AG09319 (cell line): ENCODE data around the gene HPCAL4.

Experiments
- DNase-seq: peaks from one replicate; pipeline ENCODE4 v3.0.0-alpha.2; 2010; ENCODE audit warnings: low read depth; ENCODE audit errors: extremely low read depth
- TF ChIP-seq, protein P1 (sequence below): IDR thresholded peaks from 2 replicates; pipeline ENCODE4 v1.5.1; 2011; ENCODE audit warnings: low read depth, mild to moderate bottlenecking, inconsistent platforms, low read length, moderate library complexity

Gene HPCAL4

DNA sequence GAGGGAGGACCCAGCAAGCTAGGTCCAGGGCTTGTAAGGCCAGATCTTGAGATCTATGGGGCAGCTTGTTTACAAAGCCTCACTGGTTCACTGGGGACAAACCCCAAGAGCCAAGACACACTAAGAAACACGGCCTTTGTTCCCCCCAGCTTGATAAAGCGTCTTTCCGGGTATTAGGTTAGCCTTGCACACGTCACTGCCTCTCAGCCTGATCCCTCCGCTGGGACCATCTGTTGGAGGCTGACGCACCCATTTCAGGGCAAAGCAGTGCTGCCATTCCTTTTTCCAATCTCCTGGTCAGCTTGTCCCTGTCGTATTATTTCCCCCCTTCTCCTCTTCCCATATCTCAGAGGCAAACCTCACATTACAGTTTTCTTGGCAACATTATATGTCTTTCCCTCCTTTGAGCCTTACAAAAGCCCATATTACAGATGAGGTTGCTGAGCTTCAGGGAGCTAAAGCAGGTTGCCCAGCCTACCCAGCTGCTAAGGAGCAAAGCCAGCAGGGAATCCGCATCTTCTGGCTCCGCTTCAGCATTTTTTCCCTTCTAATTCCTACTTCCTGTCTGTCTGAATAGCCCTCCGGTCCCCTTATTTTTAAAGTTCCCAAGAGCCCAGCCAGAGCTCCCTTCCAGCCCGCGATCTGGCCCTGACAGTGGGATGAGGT is 55.9 kb downstream of the HPCAL4 start:
- no peak for DNase-seq
- TF ChIP-seq, protein P1, sequence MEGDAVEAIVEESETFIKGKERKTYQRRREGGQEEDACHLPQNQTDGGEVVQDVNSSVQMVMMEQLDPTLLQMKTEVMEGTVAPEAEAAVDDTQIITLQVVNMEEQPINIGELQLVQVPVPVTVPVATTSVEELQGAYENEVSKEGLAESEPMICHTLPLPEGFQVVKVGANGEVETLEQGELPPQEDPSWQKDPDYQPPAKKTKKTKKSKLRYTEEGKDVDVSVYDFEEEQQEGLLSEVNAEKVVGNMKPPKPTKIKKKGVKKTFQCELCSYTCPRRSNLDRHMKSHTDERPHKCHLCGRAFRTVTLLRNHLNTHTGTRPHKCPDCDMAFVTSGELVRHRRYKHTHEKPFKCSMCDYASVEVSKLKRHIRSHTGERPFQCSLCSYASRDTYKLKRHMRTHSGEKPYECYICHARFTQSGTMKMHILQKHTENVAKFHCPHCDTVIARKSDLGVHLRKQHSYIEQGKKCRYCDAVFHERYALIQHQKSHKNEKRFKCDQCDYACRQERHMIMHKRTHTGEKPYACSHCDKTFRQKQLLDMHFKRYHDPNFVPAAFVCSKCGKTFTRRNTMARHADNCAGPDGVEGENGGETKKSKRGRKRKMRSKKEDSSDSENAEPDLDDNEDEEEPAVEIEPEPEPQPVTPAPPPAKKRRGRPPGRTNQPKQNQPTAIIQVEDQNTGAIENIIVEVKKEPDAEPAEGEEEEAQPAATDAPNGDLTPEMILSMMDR: no peak

DNA sequence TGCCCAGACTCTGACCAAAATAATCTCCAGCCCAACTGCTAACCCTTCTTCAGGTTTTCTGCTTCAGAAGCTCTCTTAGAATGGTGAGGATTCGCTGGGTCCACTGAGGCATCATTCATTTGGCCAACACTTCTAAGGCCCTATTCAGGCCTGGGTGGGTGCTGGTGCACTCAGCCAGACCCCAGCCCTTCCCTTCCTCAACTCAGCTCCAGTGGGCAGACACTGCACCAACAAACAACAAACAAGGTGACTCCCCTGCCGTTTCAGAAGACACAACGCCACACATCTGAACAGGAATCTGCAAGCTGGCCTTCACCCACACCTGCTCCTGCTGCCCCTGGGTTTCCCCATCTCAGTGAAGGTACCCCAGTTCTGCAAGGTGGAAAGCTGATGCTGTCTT is 57.8 kb downstream of the HPCAL4 start:
- TF ChIP-seq, protein P1: no peak
- no peak for DNase-seq

DNA sequence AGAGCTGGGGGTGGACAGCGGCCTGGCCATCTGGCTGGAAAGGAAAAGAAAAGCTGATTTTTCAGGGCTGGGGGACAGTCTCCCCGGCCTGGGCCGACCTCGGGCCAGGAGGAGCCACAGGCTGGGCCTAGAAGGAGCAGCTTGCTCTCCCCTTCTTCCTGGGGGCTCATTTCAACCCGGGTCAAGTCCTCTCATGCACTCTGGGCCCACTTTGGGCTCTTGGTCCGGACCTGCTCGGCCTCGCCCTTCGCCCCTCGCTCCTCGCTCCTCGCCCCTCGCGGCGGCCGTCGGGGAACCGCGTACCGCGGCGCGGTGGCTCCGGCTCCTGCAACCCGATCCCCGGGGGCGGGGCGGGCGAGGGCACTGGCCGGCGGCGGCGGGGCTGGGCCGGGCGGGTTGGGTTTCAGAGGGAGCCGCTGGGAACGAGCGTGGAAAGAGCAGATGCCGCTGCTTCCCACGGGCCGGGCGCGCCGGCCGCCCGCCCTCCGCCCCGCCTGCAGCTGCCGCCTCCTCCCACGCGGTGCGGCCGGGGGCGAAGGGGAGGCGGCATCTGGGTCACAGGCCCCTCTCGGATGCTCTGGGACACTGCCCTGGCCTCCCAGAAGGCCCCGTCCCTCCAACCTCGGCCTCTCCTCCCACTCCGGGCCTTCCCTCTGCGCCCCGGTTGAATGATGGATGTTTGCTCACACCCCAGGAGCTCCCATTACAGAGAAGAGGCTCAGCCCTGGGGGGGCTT is 58.4 kb downstream of the HPCAL4 start:
- DNase-seq: peak; percentile 14
- TF ChIP-seq, protein P1: no peak

DNA sequence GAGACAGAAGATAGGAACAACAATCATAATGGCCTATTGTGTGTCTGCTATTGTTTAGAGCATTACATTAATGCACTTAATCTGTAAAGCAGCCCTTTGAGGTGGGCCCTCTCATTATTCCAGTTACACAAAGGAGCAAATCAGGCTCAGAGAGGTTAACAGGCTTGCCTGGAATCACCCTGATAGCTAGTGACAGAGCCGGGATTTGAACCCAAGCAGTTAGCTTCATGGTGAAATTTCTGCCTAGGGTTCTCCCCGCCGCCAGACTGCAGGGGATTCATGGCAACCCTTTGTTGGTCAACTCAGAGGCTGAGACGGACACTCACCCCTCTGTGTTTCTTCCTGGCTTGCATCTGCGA is 58.9 kb downstream of the HPCAL4 start:
- no peak for DNase-seq
- TF ChIP-seq, protein P1: no peak

DNA sequence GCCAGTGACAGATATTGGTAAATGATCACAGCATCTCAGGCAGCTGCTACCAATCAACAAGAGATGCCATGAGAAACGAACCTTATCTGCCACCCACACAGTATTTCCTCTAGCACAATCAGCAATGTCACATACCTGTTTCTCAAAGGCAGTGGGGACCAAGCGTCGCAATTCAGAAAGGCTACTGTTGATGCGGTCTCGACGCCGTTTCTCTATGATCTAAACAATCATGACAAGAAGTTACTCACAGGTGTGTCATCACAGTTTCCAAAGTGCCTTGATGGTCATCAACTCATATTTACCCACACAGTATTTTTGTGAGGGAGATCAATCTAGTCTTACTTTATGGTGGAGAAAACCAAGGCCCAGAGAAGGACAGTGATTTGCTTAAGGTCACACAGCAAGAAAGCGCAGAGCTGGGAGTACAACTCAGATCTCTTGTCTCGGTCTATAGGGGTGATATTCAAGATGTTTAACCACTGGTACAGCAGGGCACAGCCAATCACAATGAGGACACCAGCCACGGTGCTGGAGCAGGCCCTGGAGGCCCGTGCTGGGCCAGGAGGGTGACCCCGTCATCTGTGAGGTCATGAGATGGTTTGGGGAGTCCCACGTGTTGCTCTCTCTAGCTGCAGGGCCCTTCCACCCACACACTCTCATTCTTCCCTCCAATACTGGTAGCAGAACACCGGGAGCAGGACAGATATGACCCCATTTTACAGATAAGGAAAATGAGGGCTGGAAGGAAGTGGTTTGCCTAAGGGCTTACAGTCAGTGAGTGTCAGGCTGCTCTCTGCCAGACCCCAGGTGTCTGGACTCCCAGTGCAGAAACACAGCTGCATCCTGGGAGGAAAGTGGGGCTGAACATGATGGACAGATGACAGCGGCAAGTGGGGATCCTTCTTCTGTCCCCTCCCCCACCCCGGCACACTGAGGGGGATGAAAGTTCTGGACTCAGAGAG is 59.6 kb downstream of the HPCAL4 start:
- TF ChIP-seq, protein P1: no peak
- no peak for DNase-seq

DNA sequence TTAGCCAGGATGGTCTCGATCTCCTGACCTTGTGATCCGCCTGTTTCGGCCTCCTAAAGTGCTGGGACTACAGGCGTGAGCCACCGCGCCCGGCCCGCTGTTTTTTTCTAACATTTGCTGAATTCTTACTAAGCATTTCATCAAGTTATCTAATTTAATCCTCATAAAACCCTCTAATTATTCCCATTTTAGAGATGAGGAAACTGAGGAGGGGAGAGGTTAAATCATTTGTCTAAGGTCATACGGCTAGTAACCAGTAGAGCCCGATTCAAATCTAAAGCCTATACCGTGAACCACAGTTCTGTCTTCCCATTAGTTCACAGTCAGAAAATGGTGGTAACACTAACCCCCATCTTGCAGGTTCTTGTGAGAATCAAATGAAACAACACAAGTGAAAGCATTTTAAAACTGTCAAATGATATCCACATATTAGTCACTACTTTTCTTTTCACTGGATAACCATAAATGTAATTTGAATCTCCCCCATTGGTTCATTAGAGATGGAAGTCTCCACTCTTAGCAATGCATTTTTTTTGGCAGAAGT is 62.4 kb downstream of the HPCAL4 start:
- TF ChIP-seq, protein P1: no peak
- no peak for DNase-seq
